Adrenal gland (tissue), 12 donors: ENCODE measurements around the gene IFITM5. TPM values are rescaled to one million over a fixed set of nuclear protein-coding genes. Genes with fewer than 3 reads are reported as not detected.

Experiments used
- DNase-seq, 7 donors: peaks; one replicate each; pipeline ENCODE4 v3.0.0-alpha.2; 2019 to 2020
- H3K27ac ChIP-seq, 5 donors: fragments of 200-600 bp; sonication (generic) in 4 of 5; 1 replicate in 3 of 5; 2 replicates in 2 of 5; pipeline versions ENCODE4 v1.5.1 to v1.8.0; 2016 to 2020; ENCODE audit warnings: mild to moderate bottlenecking in 1 of 5
- H3K27me3 ChIP-seq: fragments of 200-600 bp; 2 replicates; pipeline ENCODE4 v1.8.0; 2021
- H3K36me3 ChIP-seq, 2 donors: fragments of 200-600 bp; replicated peaks in 1 of 2; 1 replicate in 1 of 2; 2 replicates in 1 of 2; pipeline versions ENCODE4 v1.5.1 to v1.8.0; 2018 to 2022
- H3K4me1 ChIP-seq, 2 donors: fragments of 200-600 bp; replicated peaks in 1 of 2; 1 replicate in 1 of 2; 2 replicates in 1 of 2; pipeline versions ENCODE4 v1.5.1 to v1.8.0; 2018 to 2021
- H3K4me3 ChIP-seq, 4 donors: fragments of 200-600 bp; sonication (generic) in 3 of 4; one replicate each; pipeline ENCODE4 v1.5.1; 2016 to 2018
- H3K9me3 ChIP-seq, 3 donors: fragments of 200-600 bp; sonication (generic) in 1 of 3; replicated peaks in 1 of 3; 1 replicate in 2 of 3; 2 replicates in 1 of 3; pipeline versions ENCODE4 v1.5.1 to v1.8.0; 2016 to 2021
- POLR2A ChIP-seq, 2 donors: fragments of 450-650 bp; IDR thresholded peaks; one replicate each; pipeline ENCODE4 v1.6.1; 2017; ENCODE audit warnings: antibody characterized with exemption in 2 of 2, mild to moderate bottlenecking in 2 of 2, moderate library complexity in 1 of 2
- WGBS, 4 donors: extraction: QIAGEN DNeasy Blood & Tissue Kit in 2 of 4; methylation state at CpG; one replicate each; pipeline versions ENCODE4 v1.1.5 to v1.1.7; 2013 to 2017; 5-methylcytosine and 5-hydroxymethylcytosine counted together
- intact Hi-C, 2 donors: fragments of 100-400 bp; cut with DNase I; formaldehyde crosslinking; loops; one replicate each; pipeline versions ENCODE4 v1.14.1 to v1.15.0; 2022 to 2023
- polyA plus RNA-seq, 3 donors: library from polyadenylated mRNA; stranded (reverse); fragments of 200-250 nt in 2 of 3; fragments of 350-450 nt in 1 of 3; fragmentation: Illumina TruSeq in 1 of 3; extraction: RNeasy Lipid Tissue Mini Kit (QIAGEN cat#74804) in 1 of 3; gene quantifications; one replicate each; pipeline ENCODE4 v1.2.3, GENCODE V29; 2013 to 2014
- total RNA-seq, 9 donors: library from RNA; depleted of rRNA in 4 of 9; stranded (reverse); fragments of >200 nt in 4 of 9; fragments of 120-200 nt in 1 of 9; fragmentation: NEBNext Ultra II Directional in 1 of 9; extraction: Animal tissue kit (Norgen Biotek cat#: 25700) in 1 of 9; gene quantifications; one replicate each; pipeline versions ENCODE4 v1.1.0 to v1.2.4, GENCODE V29; 2013 to 2023
- TF ChIP-seq, protein P1 (sequence below), 6 experiments: fragments of 450-650 bp in 4 of 6; fragments of 200-600 bp in 2 of 6; sonication (generic) in 1 of 6; IDR thresholded peaks; 1 replicate in 5 of 6; 2 replicates in 1 of 6; pipeline versions ENCODE4 v1.5.1 to v1.8.0; 2016 to 2021; ENCODE audit warnings: antibody characterized with exemption in 6 of 6, mild to moderate bottlenecking in 2 of 6, moderate library complexity in 1 of 6
- donor health status: healthy with polysubstance abuse.
- donor health status: Bipolar disorder and iron deficiency.
- donor health status: DM: yes; HTN: yes; CAD: no.
- donor health status: DM: no; HTN: no; CAD: no.
- donor health status: DM: no; HTN: no; CAD: no.
- donor health status: DM: yes; HTN: yes; CAD: no.

The IFITM5 gene
- total and polyA plus RNA-seq, 12 donors: not detected

DNA sequence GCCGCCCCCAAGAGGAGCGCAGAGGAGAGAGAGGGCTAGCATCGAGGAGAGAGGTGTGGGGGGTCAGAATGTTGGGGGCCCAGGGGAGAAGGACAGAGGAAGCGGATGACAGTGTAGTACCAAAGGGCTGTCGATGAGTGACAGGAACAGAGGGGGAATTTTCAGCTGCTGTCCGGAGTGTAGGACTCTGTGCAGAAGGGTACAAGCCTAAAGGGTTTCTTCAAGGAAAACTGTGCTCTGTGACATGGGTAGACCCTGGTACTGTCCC, 26.5 kb downstream of the IFITM5 start:
- Histone ChIP-seq H3K36me3 (no peaks in the 10 kb centered on the region), H3K9me3 (no peaks in the 10 kb centered on the region), H3K27ac (no peak overlapping the region), H3K27me3 (no peaks in the 10 kb centered on the region), H3K4me3 (no peak overlapping the region), H3K4me1 (no peaks in the 10 kb centered on the region)
- no peak for DNase-seq
- 79 to 82% (median 81%) methylated on average over 6 of the region's 6 CpGs for WGBS, 4 donors
- intact Hi-C loops: no loop called here
- TF ChIP-seq, protein P1, sequence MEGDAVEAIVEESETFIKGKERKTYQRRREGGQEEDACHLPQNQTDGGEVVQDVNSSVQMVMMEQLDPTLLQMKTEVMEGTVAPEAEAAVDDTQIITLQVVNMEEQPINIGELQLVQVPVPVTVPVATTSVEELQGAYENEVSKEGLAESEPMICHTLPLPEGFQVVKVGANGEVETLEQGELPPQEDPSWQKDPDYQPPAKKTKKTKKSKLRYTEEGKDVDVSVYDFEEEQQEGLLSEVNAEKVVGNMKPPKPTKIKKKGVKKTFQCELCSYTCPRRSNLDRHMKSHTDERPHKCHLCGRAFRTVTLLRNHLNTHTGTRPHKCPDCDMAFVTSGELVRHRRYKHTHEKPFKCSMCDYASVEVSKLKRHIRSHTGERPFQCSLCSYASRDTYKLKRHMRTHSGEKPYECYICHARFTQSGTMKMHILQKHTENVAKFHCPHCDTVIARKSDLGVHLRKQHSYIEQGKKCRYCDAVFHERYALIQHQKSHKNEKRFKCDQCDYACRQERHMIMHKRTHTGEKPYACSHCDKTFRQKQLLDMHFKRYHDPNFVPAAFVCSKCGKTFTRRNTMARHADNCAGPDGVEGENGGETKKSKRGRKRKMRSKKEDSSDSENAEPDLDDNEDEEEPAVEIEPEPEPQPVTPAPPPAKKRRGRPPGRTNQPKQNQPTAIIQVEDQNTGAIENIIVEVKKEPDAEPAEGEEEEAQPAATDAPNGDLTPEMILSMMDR (IDR thresholded peaks at IDR 0.05): no peak
- TF ChIP-seq POLR2A (IDR thresholded peaks at IDR 0.05): no peak

DNA sequence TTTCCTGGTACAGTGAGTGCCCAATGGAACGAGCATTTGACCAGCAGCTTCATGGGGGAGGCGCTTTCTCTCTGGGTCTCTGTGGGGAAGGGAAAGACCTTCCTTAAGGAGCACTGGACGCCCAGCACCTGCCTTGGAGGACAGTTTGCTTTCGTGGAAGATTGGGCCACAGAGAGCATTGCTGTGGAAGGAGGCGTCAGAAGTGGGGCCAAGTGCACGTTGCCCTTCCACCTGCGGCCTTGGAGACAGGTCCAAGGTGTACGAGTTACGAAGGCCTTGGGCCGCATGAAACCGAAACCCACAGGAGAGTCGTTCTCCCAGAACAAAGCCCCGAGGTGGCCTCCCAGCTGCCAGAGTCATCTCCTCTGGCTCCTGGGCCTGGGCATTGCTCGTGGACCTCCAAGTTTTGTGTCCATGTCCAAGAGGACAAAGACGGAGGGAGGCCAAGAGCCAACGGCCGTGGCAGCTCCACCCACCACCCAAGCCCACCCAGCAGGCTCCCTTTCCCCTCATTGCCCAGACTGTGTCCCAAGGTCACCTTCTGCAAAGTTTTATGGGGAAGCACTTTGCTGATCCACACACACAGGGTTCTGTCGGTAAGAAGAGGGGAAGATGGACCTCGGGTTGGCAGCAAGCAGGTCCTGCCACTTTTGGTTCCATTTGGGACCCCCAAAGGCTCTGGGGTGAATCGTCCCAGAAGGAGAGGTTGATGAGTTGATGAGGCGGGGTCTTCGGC, 27.0 kb downstream of the IFITM5 start:
- Histone ChIP-seq H3K4me1 (no peaks in the 10 kb centered on the region), H3K36me3 (no peaks in the 10 kb centered on the region), H3K27ac (no peak overlapping the region), H3K27me3 (no peaks in the 10 kb centered on the region), H3K4me3 (no peak overlapping the region), H3K9me3 (no peaks in the 10 kb centered on the region)
- WGBS, 4 donors: 78 to 80% (median 79%) methylated on average over 10 to 22 of the region's 22 CpGs
- DNase-seq: peak in 1 of 7 donors; percentile 9
- no peak for TF ChIP-seq POLR2A (IDR thresholded peaks at IDR 0.05)
- TF ChIP-seq, protein P1 (IDR thresholded peaks at IDR 0.05): no peak
- intact Hi-C loops: no loop called here

DNA sequence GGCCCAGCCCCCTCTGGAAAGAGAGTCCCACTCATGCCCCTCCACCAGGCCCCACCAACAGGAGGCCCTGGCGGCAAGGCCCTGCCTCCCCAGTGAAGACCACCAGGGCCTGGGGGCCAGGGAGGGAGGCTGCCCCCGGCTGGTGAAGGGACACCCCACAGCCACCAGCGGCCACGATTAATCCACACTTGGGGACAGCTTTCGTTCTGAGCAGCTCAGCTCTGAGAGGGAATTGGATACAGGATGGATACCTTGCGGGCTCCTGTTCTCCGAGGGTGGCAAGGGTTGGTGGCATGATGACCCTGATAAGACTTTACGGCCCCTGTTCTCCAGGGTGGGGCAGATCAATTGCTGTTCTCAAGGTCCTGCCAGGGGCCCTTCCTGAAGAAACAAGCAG, 28.0 kb downstream of the IFITM5 start:
- Histone ChIP-seq H3K4me3 (no peak overlapping the region), H3K27ac (no peak overlapping the region), H3K9me3 (no peaks in the 10 kb centered on the region), H3K36me3 (no peaks in the 10 kb centered on the region), H3K27me3 (no peaks in the 10 kb centered on the region), H3K4me1 (no peaks in the 10 kb centered on the region)
- intact Hi-C loops: no loop called here
- no peak for DNase-seq
- TF ChIP-seq POLR2A (IDR thresholded peaks at IDR 0.05): no peak
- TF ChIP-seq, protein P1 (IDR thresholded peaks at IDR 0.05): no peak
- 74 to 86% (median 83%) methylated on average over 6 to 8 of the region's 8 CpGs for WGBS, 4 donors

DNA sequence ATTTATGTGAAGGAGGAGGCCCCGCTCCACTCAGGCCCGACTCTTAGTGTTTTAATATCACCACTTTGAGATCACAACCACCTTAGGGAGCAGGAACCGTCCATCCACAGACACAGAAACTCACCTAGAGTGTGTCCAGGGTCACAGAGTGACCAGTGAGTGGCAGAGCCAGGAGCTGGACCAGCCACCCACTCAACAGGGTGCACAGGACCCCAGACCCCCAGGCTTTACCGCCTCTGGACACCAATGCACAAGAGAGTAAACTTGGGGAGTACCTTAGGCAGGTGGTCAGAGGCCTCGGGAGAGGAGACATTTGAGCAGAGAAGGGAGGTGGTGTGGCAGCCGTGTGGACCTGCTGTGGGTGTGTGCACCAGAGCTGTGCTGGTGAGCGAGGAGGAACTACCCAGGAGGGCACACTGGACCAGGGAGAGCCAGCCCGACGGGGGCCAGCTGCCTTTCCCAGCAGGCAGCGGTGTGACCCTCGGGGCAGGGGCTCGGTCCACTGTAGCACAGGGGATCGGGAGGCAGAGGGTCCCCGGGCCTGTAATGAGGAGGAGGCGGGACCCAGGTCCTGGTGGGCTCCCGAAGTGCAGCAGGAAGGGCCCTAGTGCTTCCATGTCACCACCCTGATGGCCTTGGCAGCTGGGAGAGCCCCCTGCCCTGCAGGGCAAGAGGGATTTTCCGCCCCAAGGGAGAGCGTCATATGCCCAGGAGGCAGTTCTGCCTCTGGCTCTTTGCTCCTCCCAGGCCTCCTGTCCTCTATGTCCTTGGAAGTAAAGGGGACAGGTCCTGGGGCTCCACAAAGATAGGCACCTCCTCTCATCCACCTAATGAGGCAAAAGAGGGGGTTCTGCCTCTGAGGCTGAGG, 28.6 kb downstream of the IFITM5 start:
- intact Hi-C loops: no loop called here
- Histone ChIP-seq H3K27me3 (no peaks in the 10 kb centered on the region), H3K9me3 (no peaks in the 10 kb centered on the region), H3K4me3 (no peak overlapping the region), H3K4me1 (no peaks in the 10 kb centered on the region), H3K36me3 (no peaks in the 10 kb centered on the region), H3K27ac (peak overlapping the region in 2 of 5 donors; percentile 15 to 91)
- peak in 2 of 7 donors; percentile 5 to 18 for DNase-seq
- 75 to 87% (median 78%) methylated on average over 10 to 18 of the region's 18 CpGs for WGBS, 4 donors
- TF ChIP-seq, protein P1 (IDR thresholded peaks at IDR 0.05): no peak
- no peak for TF ChIP-seq POLR2A (IDR thresholded peaks at IDR 0.05)
